K562 (cell line): Measurements from ENCODE around the gene CEP250. TPM values are rescaled to one million over a fixed set of nuclear protein-coding genes. Genes with fewer than 3 reads are reported as not detected.

Experiments used
- ATAC-seq: fragments of 200-7000 bp; cut with Tn5 transposase; 3 replicates; pipeline ENCODE4 v1.9.1; 2020; ENCODE audit warnings: moderate library complexity
- BruUV-seq: library from RNA; stranded (reverse); fragments of 400-500 nt; replicated peaks from 2 replicates; lab custom pipeline; 2021; lab: Mats Ljungman, UMichigan
- CTCF ChIA-PET: fragments of 300-600 bp; formaldehyde crosslinking; extraction: SDS; loops from one replicate; lab custom pipeline; 2021; ENCODE audit warnings: low intra/inter-chr PET ratio; lab: Yijun Ruan, JAX
- POLR2A ChIA-PET: fragments of 300-600, 350-650 bp; sonication (Branson Sonifier 250); formaldehyde crosslinking; extraction: SDS; loops from one replicate; lab custom pipeline; 2021; ENCODE audit warnings: antibody characterized with exemption, inconsistent platforms; lab: Yijun Ruan, JAX
- DNase-seq, 4 experiments: peaks; one replicate each; pipeline versions ENCODE4 v3.0.0 to v3.0.0-alpha.2; 2011 to 2018; ENCODE audit warnings: low spot score in 3 of 4, mixed read lengths in 3 of 4; ENCODE audit errors: extremely low read depth in 1 of 4
- FAIRE-seq: peaks from 2 replicates; lab custom pipeline; 2011; peaks lifted over from hg19 to GRCh38; lab: Jason Lieb, UNC
- H2AFZ ChIP-seq: 2 replicates; pipeline ENCODE4 v1.6.0; 2011; ENCODE audit warnings: low read depth, low read length, control low read depth, inconsistent platforms
- H3K27ac ChIP-seq: fragments of 200-600 bp; 3 replicates; pipeline ENCODE4 v1.8.0; 2011; ENCODE audit warnings: low read depth, mild to moderate bottlenecking, control low read depth, inconsistent platforms, low read length, moderate library complexity, mixed read lengths; ENCODE audit errors: extremely low read depth
- H3K27me3 ChIP-seq, 2 experiments: fragments of 300-600 bp in 1 of 2; 2 replicates in 1 of 2; 3 replicates in 1 of 2; pipeline versions ENCODE4 v1.6.0 to v1.8.0; 2011; ENCODE audit warnings: inconsistent platforms in 2 of 2, low read length in 2 of 2, mild to moderate bottlenecking in 1 of 2, mixed read lengths in 1 of 2, moderate library complexity in 1 of 2; ENCODE audit not compliant: control insufficient read depth in 2 of 2, insufficient read depth in 2 of 2
- H3K36me3 ChIP-seq: fragments of 300-600 bp; 3 replicates; pipeline ENCODE4 v1.8.0; 2011; ENCODE audit warnings: mild to moderate bottlenecking, low read length, inconsistent platforms; ENCODE audit not compliant: control insufficient read depth, insufficient read depth
- H3K4me1 ChIP-seq, 2 experiments: fragments of 200-600 bp in 1 of 2; replicated peaks in 1 of 2; 2 replicates in 1 of 2; 3 replicates in 1 of 2; pipeline versions ENCODE4 v1.5.1 to v1.8.0; 2011; ENCODE audit warnings: inconsistent platforms in 2 of 2, low read length in 2 of 2, mild to moderate bottlenecking in 1 of 2, mixed read lengths in 1 of 2, moderate library complexity in 1 of 2; ENCODE audit not compliant: control insufficient read depth in 2 of 2, insufficient read depth in 2 of 2
- H3K4me2 ChIP-seq: 2 replicates; pipeline ENCODE4 v1.6.1; 2011; ENCODE audit warnings: low read length, control low read depth, inconsistent platforms, mixed read lengths; ENCODE audit not compliant: insufficient read depth
- H3K4me3 ChIP-seq: fragments of 200-600 bp; sonication (generic), shearing (Covaris generic); 2 replicates; pipeline ENCODE4 v1.5.1; 2016; ENCODE audit warnings: control low read depth, inconsistent platforms
- H3K79me2 ChIP-seq: fragments of 200-600 bp; 3 replicates; pipeline ENCODE4 v1.8.0; 2011; ENCODE audit warnings: low read length, inconsistent platforms; ENCODE audit not compliant: control insufficient read depth, insufficient read depth
- H3K9ac ChIP-seq, 2 experiments: 2 replicates each; pipeline versions ENCODE4 v1.6.0 to v1.6.1; 2011; ENCODE audit warnings: low read depth in 2 of 2, low read length in 2 of 2, control low read depth in 1 of 2, inconsistent platforms in 1 of 2, mild to moderate bottlenecking in 1 of 2, mixed read lengths in 1 of 2; ENCODE audit not compliant: insufficient read depth in 1 of 2
- H3K9me1 ChIP-seq: one replicate; pipeline ENCODE4 v1.6.0; 2011; ENCODE audit warnings: inconsistent platforms, mild to moderate bottlenecking, low read length, moderate library complexity; ENCODE audit not compliant: control insufficient read depth, insufficient read depth
- H3K9me3 ChIP-seq: replicated peaks from 2 replicates; pipeline ENCODE4 v1.5.1; 2011; ENCODE audit warnings: low read depth, low read length, inconsistent platforms; ENCODE audit not compliant: control insufficient read depth, insufficient read depth
- H4K20me1 ChIP-seq: replicated peaks from 2 replicates; pipeline ENCODE4 v1.6.1; 2011; ENCODE audit warnings: low read length, inconsistent platforms, mixed read lengths; ENCODE audit not compliant: control insufficient read depth, insufficient read depth
- BRCA1 ChIP-seq, 2 experiments: fragments of 450-650 bp in 1 of 2; sonication (generic) in 1 of 2; formaldehyde crosslinking in 1 of 2; IDR thresholded peaks; 2 replicates each; pipeline versions ENCODE4 v1.5.0 to v1.6.1; 2017 to 2020; ENCODE audit warnings: mild to moderate bottlenecking in 1 of 2, missing genetic modification reagents in 1 of 2
- CEBPB ChIP-seq: fragments of 450-650 bp; IDR thresholded peaks from 2 replicates; pipeline ENCODE4 v1.6.1; 2016; ENCODE audit warnings: missing genetic modification characterization, missing compliant biosample characterization
- HEY1 ChIP-seq: fragments of 250-450 bp; sonication (Bioruptor Pico); IDR thresholded peaks from 2 replicates; pipeline ENCODE4 v1.5.0; 2020; ENCODE audit warnings: mild to moderate bottlenecking, moderate library complexity, borderline replicate concordance
- KAT2B ChIP-seq: IDR thresholded peaks from one replicate; pipeline ENCODE4 v1.6.1; 2012; ENCODE audit warnings: low read depth, mild to moderate bottlenecking, control low read depth, inconsistent platforms, low read length, moderate library complexity
- MEIS2 ChIP-seq: fragments of 450-650 bp; IDR thresholded peaks from 2 replicates; pipeline ENCODE4 v1.6.1; 2014; ENCODE audit warnings: mild to moderate bottlenecking; ENCODE audit not compliant: partially characterized antibody
- MTA1 ChIP-seq: fragments of 450-650 bp; IDR thresholded peaks from 2 replicates; pipeline ENCODE4 v1.6.1; 2017; ENCODE audit warnings: borderline replicate concordance
- SRSF7 ChIP-seq: fragments of 200-400 bp; formaldehyde crosslinking; optimal IDR thresholded peaks from 2 replicates; pipeline ENCODE3; 2017; ENCODE audit warnings: mild to moderate bottlenecking, low read depth, low read length
- ZNF444 ChIP-seq: fragments of 250-450 bp; sonication (Bioruptor Pico); IDR thresholded peaks from 2 replicates; pipeline ENCODE4 v1.4.0; 2020; ENCODE audit warnings: mild to moderate bottlenecking, moderate library complexity
- ZNF79 ChIP-seq: fragments of 250-450 bp; sonication (Bioruptor Pico); IDR thresholded peaks from 2 replicates; pipeline ENCODE4 v1.4.0; 2020; ENCODE audit warnings: low read depth, mild to moderate bottlenecking, moderate library complexity
- WGBS: fragments of 100-300 bp; shearing (Covaris generic); methylation state at CpG from one replicate; pipeline ENCODE4 v1.1.6; 2016; ENCODE audit warnings: low coverage, mixed read lengths; ENCODE audit not compliant: insufficient coverage; ENCODE audit errors: missing lambda C conversion rate; 5-methylcytosine and 5-hydroxymethylcytosine counted together
- in situ Hi-C: fragments of 300-500 bp; cut with MboI; formaldehyde crosslinking; loops from 4 replicates; pipeline ENCODE4 v1.15.0; 2018; ENCODE audit warnings: inconsistent platforms, mixed read lengths
- intact Hi-C: fragments of 100-400 bp; cut with micrococcal nuclease; formaldehyde crosslinking; loops from 2 replicates; pipeline ENCODE4 v1.14.2; 2022
- polyA plus RNA-seq, 8 experiments: library from polyadenylated mRNA; depleted of rRNA in 4 of 8; stranded (reverse) in 5 of 8; unstranded in 3 of 8; fragments of >200 nt; fragmentation: Nextera tagmentation in 2 of 8; fragmentation: Illumina TruSeq in 1 of 8; extraction: Ambion mirVana in 2 of 8; extraction: Trizol in 1 of 8; gene quantifications; 2 replicates each; pipeline versions ENCODE4 v1.2.1 to v1.2.3, GENCODE V29; 2011 to 2014; ENCODE audit warnings: inconsistent platforms in 1 of 8, missing spikeins in 1 of 8
- total RNA-seq, 7 experiments: library from RNA; depleted of rRNA in 6 of 7; stranded (reverse); fragments of >200 nt in 6 of 7; fragmentation: Illumina TruSeq in 2 of 7; extraction: Trizol in 2 of 7; gene quantifications; 2 replicates each; pipeline versions ENCODE4 v1.2.1 to v1.2.3, GENCODE V29; 2011 to 2021; ENCODE audit warnings: low replicate concordance in 1 of 7
- TF ChIP-seq, protein P1 (sequence below): fragments of 450-650 bp; IDR thresholded peaks from 2 replicates; pipeline ENCODE4 v1.6.1; 2014; ENCODE audit warnings: low read depth, mild to moderate bottlenecking, moderate library complexity, borderline replicate concordance
- TF ChIP-seq, protein P2 (sequence below): sonication (generic); formaldehyde crosslinking; IDR thresholded peaks from 2 replicates; pipeline ENCODE4 v1.8.1; 2023; ENCODE audit warnings: mild to moderate bottlenecking, missing genetic modification reagents

The CEP250 gene
- total and polyA plus RNA-seq, 9 of the 15 experiments (the other 6 are each of a cell fraction or from before 2014, with no cell fraction given): 2.5 to 41.9 (median 20.5) TPM

DNA sequence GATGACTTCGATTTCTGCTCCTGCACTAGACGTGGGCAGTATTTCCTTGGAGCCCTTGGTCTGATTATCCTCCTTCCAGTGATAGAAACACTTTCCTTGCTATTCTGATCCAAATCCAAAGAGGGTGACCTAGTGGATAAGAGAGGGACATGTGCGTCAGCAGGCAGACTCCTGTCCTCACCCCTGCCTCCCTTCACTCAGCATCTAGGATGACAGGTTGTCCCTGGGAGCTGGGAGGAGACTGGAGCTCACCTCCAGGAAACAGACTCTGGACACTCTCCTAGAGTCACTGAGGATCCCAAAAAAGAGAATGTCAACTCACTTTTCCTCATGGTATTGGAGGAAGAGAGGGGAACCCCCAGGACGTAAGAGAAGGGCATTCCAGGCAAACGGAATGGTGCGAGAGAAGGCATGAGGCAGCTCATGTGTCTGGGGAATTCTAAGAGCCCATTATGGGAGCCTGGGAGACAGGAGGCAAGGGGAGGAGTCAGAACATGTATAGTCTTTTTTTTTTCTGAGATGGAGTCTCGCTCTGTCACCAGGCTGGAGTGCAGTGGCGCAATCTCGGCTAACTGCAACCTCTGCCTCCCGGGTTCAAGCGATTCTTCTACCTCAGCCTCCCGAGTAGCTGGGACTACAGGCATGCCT is 71.8 kb downstream of the CEP250 start:
- WGBS: 43% methylated on average over 12 of the region's 12 CpGs
- no peaks in the 10 kb centered on the region for H3K9me1 ChIP-seq
- no peak overlapping the region for H3K27ac ChIP-seq
- H2AFZ ChIP-seq: no peak overlapping the region
- no peaks in the 10 kb centered on the region for H3K36me3 ChIP-seq
- no peak overlapping the region for H3K4me3 ChIP-seq
- H3K4me1 ChIP-seq: peaks cover 0 to 4% of the 10 kb centered on the region in 2 experiments; a peak in 1 of 5 replicates
- ChIA-PET POLR2A (interaction anchor here (0.5 to 1.5 kb wide), 3 partner anchors 15 to 55 kb away, joined by 3 to 4 read pairs (median 3); partner anchors contain the start of gene ERGIC3), CTCF (no interaction called here)
- no peak overlapping the region for H3K9ac ChIP-seq
- in situ Hi-C loops: no loop called here
- DNase-seq (no peak), FAIRE-seq (peak; percentile 67), ATAC-seq (no peak)
- H3K9me3 ChIP-seq: no peaks in the 10 kb centered on the region
- TF ChIP-seq MEIS2: no peak
- TF ChIP-seq CEBPB (tag): 0 out of 2 replicates have a peak, but pooled peaks have one; percentile 35
- H4K20me1 ChIP-seq: no peaks in the 10 kb centered on the region
- intact Hi-C loops: no loop called here
- no peaks in the 10 kb centered on the region for H3K27me3 ChIP-seq
- no peaks in the 10 kb centered on the region for H3K79me2 ChIP-seq
- BruUV-seq: no TSS peak
- H3K4me2 ChIP-seq: no peak overlapping the region

DNA sequence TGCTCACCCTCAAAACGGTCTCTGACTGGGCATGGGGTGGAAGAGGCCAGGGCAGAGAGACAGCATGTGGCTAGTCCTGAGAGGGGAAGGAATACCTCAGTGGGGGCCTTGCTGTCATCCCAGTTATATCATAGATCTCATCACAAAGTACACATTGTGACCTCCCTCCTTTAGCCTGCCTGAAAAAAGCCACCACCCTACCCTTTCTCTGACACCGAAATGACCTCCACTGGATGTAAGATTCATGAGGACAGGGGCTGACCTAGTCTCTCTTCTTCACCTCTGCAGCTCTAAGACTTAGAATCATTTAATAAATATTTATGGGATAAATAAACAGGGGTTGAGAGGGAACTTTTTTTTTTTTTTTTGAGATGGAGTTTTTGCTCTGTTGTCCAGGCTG is 74.2 kb downstream of the CEP250 start, which contains the start of gene C20orf173:
Gene C20orf173, minus strand, starts transcription at position 101 of the 400 bp plus-strand sequence. CDS start 279 bp downstream, outside the sequence.
- no peaks in the 10 kb centered on the region for H3K9me1 ChIP-seq
- FAIRE-seq (no peak), ATAC-seq (peak; percentile 24; the same call in 2 of the 3 replicates), DNase-seq (no peak)
- H3K36me3 ChIP-seq: no peaks in the 10 kb centered on the region
- TF ChIP-seq ZNF444 (no peak), BRCA1 (IDR thresholded peaks at IDR 0.05) (no peak), BRCA1 (CRISPR knock-in tag; IDR thresholded peaks at IDR 0.05) (no peak), KAT2B (no peak), ZNF79 (CRISPR knock-in tag) (no peak), SRSF7 (no peak), MTA1 (no peak), HEY1 (CRISPR knock-in tag) (no peak)
- TF ChIP-seq, protein P1, sequence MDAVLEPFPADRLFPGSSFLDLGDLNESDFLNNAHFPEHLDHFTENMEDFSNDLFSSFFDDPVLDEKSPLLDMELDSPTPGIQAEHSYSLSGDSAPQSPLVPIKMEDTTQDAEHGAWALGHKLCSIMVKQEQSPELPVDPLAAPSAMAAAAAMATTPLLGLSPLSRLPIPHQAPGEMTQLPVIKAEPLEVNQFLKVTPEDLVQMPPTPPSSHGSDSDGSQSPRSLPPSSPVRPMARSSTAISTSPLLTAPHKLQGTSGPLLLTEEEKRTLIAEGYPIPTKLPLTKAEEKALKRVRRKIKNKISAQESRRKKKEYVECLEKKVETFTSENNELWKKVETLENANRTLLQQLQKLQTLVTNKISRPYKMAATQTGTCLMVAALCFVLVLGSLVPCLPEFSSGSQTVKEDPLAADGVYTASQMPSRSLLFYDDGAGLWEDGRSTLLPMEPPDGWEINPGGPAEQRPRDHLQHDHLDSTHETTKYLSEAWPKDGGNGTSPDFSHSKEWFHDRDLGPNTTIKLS: no peak
- TF ChIP-seq, protein P2, sequence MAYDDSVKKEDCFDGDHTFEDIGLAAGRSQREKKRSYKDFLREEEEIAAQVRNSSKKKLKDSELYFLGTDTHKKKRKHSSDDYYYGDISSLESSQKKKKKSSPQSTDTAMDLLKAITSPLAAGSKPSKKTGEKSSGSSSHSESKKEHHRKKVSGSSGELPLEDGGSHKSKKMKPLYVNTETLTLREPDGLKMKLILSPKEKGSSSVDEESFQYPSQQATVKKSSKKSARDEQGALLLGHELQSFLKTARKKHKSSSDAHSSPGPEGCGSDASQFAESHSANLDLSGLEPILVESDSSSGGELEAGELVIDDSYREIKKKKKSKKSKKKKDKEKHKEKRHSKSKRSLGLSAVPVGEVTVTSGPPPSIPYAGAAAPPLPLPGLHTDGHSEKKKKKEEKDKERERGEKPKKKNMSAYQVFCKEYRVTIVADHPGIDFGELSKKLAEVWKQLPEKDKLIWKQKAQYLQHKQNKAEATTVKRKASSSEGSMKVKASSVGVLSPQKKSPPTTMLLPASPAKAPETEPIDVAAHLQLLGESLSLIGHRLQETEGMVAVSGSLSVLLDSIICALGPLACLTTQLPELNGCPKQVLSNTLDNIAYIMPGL: no peak
- intact Hi-C loops (no loop called here), in situ Hi-C loops (no loop called here)
- no TSS peak for BruUV-seq
- H3K4me2 ChIP-seq: no peak within 1 kb of the TSS
- POLR2A ChIA-PET: interaction anchor here (0.7 to 1.6 kb wide), 3 partner anchors 12 to 464 kb away, joined by 3 to 4 read pairs (median 3); partner anchors contain the start of gene ERGIC3
- 0 out of 4 replicates have a peak within 1 kb of the TSS, but pooled peaks of 1 of the 2 experiments have one; percentile 4 for H3K9ac ChIP-seq
- no peak within 1 kb of the TSS for H3K4me3 ChIP-seq
- 22% methylated on average over 2 of the region's 2 CpGs for WGBS
- CTCF ChIA-PET: no interaction called here
- no peak within 1 kb of the TSS for H3K27ac ChIP-seq
- no peaks in the 10 kb centered on the region for H4K20me1 ChIP-seq
- H3K27me3 ChIP-seq: no peaks in the 10 kb centered on the region
- H3K9me3 ChIP-seq: no peaks in the 10 kb centered on the region
- no peak within 1 kb of the TSS for H2AFZ ChIP-seq
- H3K4me1 ChIP-seq: peaks cover 0 to 4% of the 10 kb centered on the region in 2 experiments; a peak in 1 of 5 replicates
- H3K79me2 ChIP-seq: no peaks in the 10 kb centered on the region
